CD14-positive monocyte (primary cell): ENCODE results near the gene ZCCHC17. TPM values are rescaled to one million over a fixed set of nuclear protein-coding genes. Genes with fewer than 3 reads are reported as not detected.

ENCODE experiments used
- DNase-seq, 3 donors: peaks; one replicate each; pipeline ENCODE4 v3.0.0-alpha.2; 2011 to 2022
- H2AFZ ChIP-seq: 2 replicates; pipeline ENCODE4 v1.6.0; 2012; ENCODE audit warnings: mild to moderate bottlenecking, low read depth, low read length, inconsistent platforms; ENCODE audit not compliant: insufficient read depth, poor library complexity, severe bottlenecking
- H3K27ac ChIP-seq, 2 donors: 1 replicate in 1 of 2; 2 replicates in 1 of 2; pipeline ENCODE4 v1.5.1; 2012 to 2013; ENCODE audit warnings: low read length in 2 of 2, control low read depth in 1 of 2, inconsistent platforms in 1 of 2, low read depth in 1 of 2, mild to moderate bottlenecking in 1 of 2
- H3K27me3 ChIP-seq, 2 donors: one replicate each; pipeline versions ENCODE4 v1.6.0 to v1.6.1; 2011 to 2013; ENCODE audit warnings: low read length in 2 of 2; ENCODE audit not compliant: control insufficient read depth in 2 of 2, insufficient read depth in 2 of 2
- H3K36me3 ChIP-seq, 2 donors: replicated peaks in 1 of 2; 1 replicate in 1 of 2; 2 replicates in 1 of 2; pipeline versions ENCODE4 v1.5.1 to v1.6.1; 2012 to 2013; ENCODE audit warnings: low read length in 2 of 2, control low read depth in 1 of 2, inconsistent platforms in 1 of 2, mild to moderate bottlenecking in 1 of 2; ENCODE audit not compliant: insufficient read depth in 2 of 2, control insufficient read depth in 1 of 2
- H3K4me1 ChIP-seq, 2 donors: 1 replicate in 1 of 2; 2 replicates in 1 of 2; pipeline versions ENCODE4 v1.5.1 to v1.6.1; 2012 to 2013; ENCODE audit warnings: low read length in 2 of 2, control low read depth in 1 of 2, inconsistent platforms in 1 of 2, mild to moderate bottlenecking in 1 of 2, moderate library complexity in 1 of 2; ENCODE audit not compliant: insufficient read depth in 2 of 2, control insufficient read depth in 1 of 2
- H3K4me2 ChIP-seq: replicated peaks from 2 replicates; pipeline ENCODE3; 2012; ENCODE audit warnings: low read length, moderate library complexity, mild to moderate bottlenecking; ENCODE audit not compliant: poor library complexity, severe bottlenecking; ENCODE audit errors: extremely low read depth
- H3K4me3 ChIP-seq, 3 experiments: fragments of 200-600 bp in 1 of 3; sonication (generic) in 1 of 3; replicated peaks in 1 of 3; 1 replicate in 2 of 3; 2 replicates in 1 of 3; pipeline ENCODE4 v1.5.1; 2011 to 2013; ENCODE audit warnings: low read length in 3 of 3, mild to moderate bottlenecking in 3 of 3, control low read depth in 2 of 3, low read depth in 2 of 3, inconsistent platforms in 1 of 3, moderate library complexity in 1 of 3
- H3K79me2 ChIP-seq: 2 replicates; pipeline ENCODE4 v1.6.0; 2012; ENCODE audit warnings: mild to moderate bottlenecking, control low read depth, inconsistent platforms, low read length, moderate library complexity; ENCODE audit not compliant: insufficient read depth
- H3K9ac ChIP-seq: 2 replicates; pipeline ENCODE4 v1.6.0; 2017; ENCODE audit warnings: low read length, mild to moderate bottlenecking; ENCODE audit not compliant: insufficient read depth, poor library complexity, severe bottlenecking
- H3K9me3 ChIP-seq, 2 donors: replicated peaks in 1 of 2; 1 replicate in 1 of 2; 2 replicates in 1 of 2; pipeline versions ENCODE4 v1.5.1 to v1.6.1; 2012 to 2013; ENCODE audit warnings: low read length in 2 of 2, control low read depth in 1 of 2; ENCODE audit not compliant: control insufficient read depth in 1 of 2, insufficient read depth in 1 of 2
- H4K20me1 ChIP-seq: 2 replicates; pipeline ENCODE4 v1.6.0; 2012; ENCODE audit warnings: mild to moderate bottlenecking, low read length, control low read depth, moderate library complexity; ENCODE audit not compliant: insufficient read depth
- H3K27ac Mint-ChIP-seq, 7 donors: one replicate each; pipeline ENCODE4 v1.8.0; 2020; ENCODE audit warnings: mild to moderate bottlenecking in 7 of 7, mixed read lengths in 7 of 7, moderate library complexity in 6 of 7, inconsistent platforms in 2 of 7
- H3K27me3 Mint-ChIP-seq, 3 donors: one replicate each; pipeline ENCODE4 v1.8.0; 2021 to 2022; ENCODE audit warnings: low read depth in 3 of 3, mild to moderate bottlenecking in 3 of 3, mixed read lengths in 3 of 3, moderate library complexity in 3 of 3, inconsistent platforms in 1 of 3
- H3K36me3 Mint-ChIP-seq, 2 donors: one replicate each; pipeline ENCODE4 v1.8.0; 2020; ENCODE audit warnings: mixed read lengths in 2 of 2, inconsistent platforms in 1 of 2, mild to moderate bottlenecking in 1 of 2
- H3K4me1 Mint-ChIP-seq: one replicate; pipeline ENCODE4 v1.8.0; 2020; ENCODE audit warnings: mild to moderate bottlenecking, mixed read lengths
- H3K4me3 Mint-ChIP-seq, 2 donors: one replicate each; pipeline ENCODE4 v1.8.0; 2020; ENCODE audit warnings: mild to moderate bottlenecking in 2 of 2, mixed read lengths in 2 of 2, moderate library complexity in 1 of 2
- H3K9me3 Mint-ChIP-seq, 7 donors: one replicate each; pipeline ENCODE4 v1.8.0; 2020 to 2022; ENCODE audit warnings: mixed read lengths in 7 of 7, mild to moderate bottlenecking in 6 of 7, moderate library complexity in 6 of 7, inconsistent platforms in 2 of 7
- WGBS: methylation state at CpG from one replicate; pipeline ENCODE4 v1.1.5; 2013; ENCODE audit warnings: missing lambda C conversion rate; ENCODE audit not compliant: insufficient coverage; 5-methylcytosine and 5-hydroxymethylcytosine counted together
- intact Hi-C, 2 donors: fragments of 100-400 bp; cut with micrococcal nuclease; formaldehyde crosslinking; loops; one replicate each; pipeline versions ENCODE4 v1.15.0 to v1.15.1; 2023
- polyA plus RNA-seq, 3 donors: library from polyadenylated mRNA; depleted of rRNA in 1 of 3; unstranded in 2 of 3; stranded (reverse) in 1 of 3; fragments of 300-500 nt in 2 of 3; fragments of >200 nt in 1 of 3; fragmentation: Illumina TruSeq in 2 of 3; gene quantifications; 1 replicate in 2 of 3; 2 replicates in 1 of 3; pipeline ENCODE4 v1.2.3, GENCODE V29; 2012 to 2021
- TF ChIP-seq, protein P1 (sequence below): fragments of 200-600 bp; IDR thresholded peaks from one replicate; pipeline ENCODE4 v1.8.0; 2022; ENCODE audit warnings: antibody characterized with exemption, mild to moderate bottlenecking

Gene ZCCHC17
- polyA plus RNA-seq, 3 donors = 17.0 to 32.3 (median 29.3) TPM

GRCh38 chr1:31324992-31325391, 28.2 kb downstream of the ZCCHC17 start:
- H3K4me1 Mint-ChIP-seq = no peaks in the 10 kb centered on the region
- Histone ChIP-seq H4K20me1 (no peaks in the 10 kb centered on the region), H3K27me3 (no peaks in the 10 kb centered on the region), H3K4me2 (no peak overlapping the region), H3K4me1 (no peaks in the 10 kb centered on the region), H3K79me2 (no peaks in the 10 kb centered on the region), H2AFZ (no peak overlapping the region), H3K9ac (no peak overlapping the region), H3K4me3 (no peak overlapping the region), H3K36me3 (peaks cover 25 to 40% of the 10 kb centered on the region in 2 donors), H3K9me3 (no peaks in the 10 kb centered on the region), H3K27ac (no peak overlapping the region)
- H3K9me3 Mint-ChIP-seq = peaks cover 3 to 5% (median 3%) of the 10 kb centered on the region in 7 donors
- H3K4me3 Mint-ChIP-seq = no peak overlapping the region
- H3K27ac Mint-ChIP-seq = no peak overlapping the region
- H3K27me3 Mint-ChIP-seq = peaks cover 0 to 1% (median 0%) of the 10 kb centered on the region in 3 donors
- H3K36me3 Mint-ChIP-seq = peaks cover 29 to 53% of the 10 kb centered on the region in 2 donors
- intact Hi-C loops = no loop called here
- DNase-seq = no peak
- TF ChIP-seq, protein P1, sequence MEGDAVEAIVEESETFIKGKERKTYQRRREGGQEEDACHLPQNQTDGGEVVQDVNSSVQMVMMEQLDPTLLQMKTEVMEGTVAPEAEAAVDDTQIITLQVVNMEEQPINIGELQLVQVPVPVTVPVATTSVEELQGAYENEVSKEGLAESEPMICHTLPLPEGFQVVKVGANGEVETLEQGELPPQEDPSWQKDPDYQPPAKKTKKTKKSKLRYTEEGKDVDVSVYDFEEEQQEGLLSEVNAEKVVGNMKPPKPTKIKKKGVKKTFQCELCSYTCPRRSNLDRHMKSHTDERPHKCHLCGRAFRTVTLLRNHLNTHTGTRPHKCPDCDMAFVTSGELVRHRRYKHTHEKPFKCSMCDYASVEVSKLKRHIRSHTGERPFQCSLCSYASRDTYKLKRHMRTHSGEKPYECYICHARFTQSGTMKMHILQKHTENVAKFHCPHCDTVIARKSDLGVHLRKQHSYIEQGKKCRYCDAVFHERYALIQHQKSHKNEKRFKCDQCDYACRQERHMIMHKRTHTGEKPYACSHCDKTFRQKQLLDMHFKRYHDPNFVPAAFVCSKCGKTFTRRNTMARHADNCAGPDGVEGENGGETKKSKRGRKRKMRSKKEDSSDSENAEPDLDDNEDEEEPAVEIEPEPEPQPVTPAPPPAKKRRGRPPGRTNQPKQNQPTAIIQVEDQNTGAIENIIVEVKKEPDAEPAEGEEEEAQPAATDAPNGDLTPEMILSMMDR = no peak
- WGBS = 97% methylated on average over 3 of the region's 3 CpGs

- no peak overlapping the region for H2AFZ ChIP-seq
- H3K27ac ChIP-seq = no peak overlapping the region
- Mint-ChIP-seq H3K27ac (peak overlapping the region in 1 of 7 donors; percentile 30), H3K4me1 (no peaks in the 10 kb centered on the region), H3K27me3 (peaks cover 0 to 1% (median 0%) of the 10 kb centered on the region in 3 donors), H3K9me3 (peaks cover 0 to 2% (median 0%) of the 10 kb centered on the region in 7 donors), H3K4me3 (peak overlapping the region in 1 of 2 donors; percentile 13), H3K36me3 (peaks cover 21 to 42% of the 10 kb centered on the region in 2 donors)
- no peaks in the 10 kb centered on the region for H3K27me3 ChIP-seq
- DNase-seq = no peak
- H3K9ac ChIP-seq = no peak overlapping the region
- H3K36me3 ChIP-seq = peaks cover 13 to 25% of the 10 kb centered on the region in 2 donors
- intact Hi-C loops = no loop called here
- no peak overlapping the region for H3K4me3 ChIP-seq
- H4K20me1 ChIP-seq = no peaks in the 10 kb centered on the region
- H3K79me2 ChIP-seq = no peaks in the 10 kb centered on the region
- TF ChIP-seq, protein P1 = no peak
- no peak overlapping the region for H3K4me2 ChIP-seq
- H3K4me1 ChIP-seq = no peaks in the 10 kb centered on the region
- no peaks in the 10 kb centered on the region for H3K9me3 ChIP-seq
- WGBS = no CpG with 5 or more reads among the region's 1 CpG
Measured at GRCh38 chr1:31326461-31326860, 29.6 kb downstream of the ZCCHC17 start.
